Activated B cell treated with CpG ODN at 0.5 μM for 24 hours (primary cell): ENCODE data around the gene KCNQ1OT1. TPM values are rescaled to one million over a fixed set of nuclear protein-coding genes. Genes with fewer than 3 reads are reported as not detected.

Experiments
- ATAC-seq: fragments of 200-7000 bp; cut with Tn5 transposase; one replicate; pipeline ENCODE4 v1.10.0; 2021; ENCODE audit warnings: low read depth, mild to moderate bottlenecking, moderate library complexity
- CTCF ChIA-PET: fragments of 350-600 bp; sonication (Branson Sonifier 250); formaldehyde crosslinking; loops from one replicate; lab custom pipeline; 2021; ENCODE audit warnings: antibody characterized with exemption; lab: Charles Lee
- POLR2A ChIA-PET: fragments of 350-600 bp; sonication (Branson Sonifier 250); formaldehyde crosslinking; loops from one replicate; lab custom pipeline; 2021; ENCODE audit warnings: antibody characterized with exemption; lab: Charles Lee
- DNase-seq: peaks from one replicate; pipeline ENCODE4 v3.0.0; 2022
- H3K27ac Mint-ChIP-seq: one replicate; pipeline ENCODE4 v1.8.0; 2020; ENCODE audit warnings: mixed read lengths
- H3K27me3 Mint-ChIP-seq: one replicate; pipeline ENCODE4 v1.8.0; 2021; ENCODE audit warnings: mixed read lengths
- H3K36me3 Mint-ChIP-seq: one replicate; pipeline ENCODE4 v1.8.0; 2021; ENCODE audit warnings: low read depth, mixed read lengths
- H3K4me1 Mint-ChIP-seq: one replicate; pipeline ENCODE4 v1.8.0; 2021; ENCODE audit warnings: mixed read lengths
- H3K4me3 Mint-ChIP-seq: one replicate; pipeline ENCODE4 v1.8.0; 2020; ENCODE audit warnings: mild to moderate bottlenecking, mixed read lengths
- H3K9me3 Mint-ChIP-seq: one replicate; pipeline ENCODE4 v1.8.0; 2020; ENCODE audit warnings: mixed read lengths
- CTCF ChIP-seq: fragments of 200-600 bp; IDR thresholded peaks from one replicate; pipeline ENCODE4 v1.8.0; 2022; ENCODE audit warnings: antibody characterized with exemption, mild to moderate bottlenecking
- intact Hi-C: fragments of 100-400 bp; cut with micrococcal nuclease; formaldehyde crosslinking; loops from one replicate; pipeline ENCODE4 v1.15.1; 2024
- total RNA-seq: library from RNA; stranded (reverse); gene quantifications from 2 replicates; pipeline ENCODE4 v1.2.3, GENCODE V29; 2022

KCNQ1OT1 gene
- total RNA-seq, 1 donor from 2014 or later, result 1.2 TPM

GRCh38 chr11:2653930-2654739 lies 45.7 kb downstream of the KCNQ1OT1 start:
- H3K4me3 Mint-ChIP-seq, result no peak overlapping the region
- intact Hi-C loops, result no loop called here

GRCh38 chr11:2653198-2653551 lies 46.6 kb downstream of the KCNQ1OT1 start:
- Mint-ChIP-seq H3K27ac (no peak overlapping the region), H3K36me3 (peaks cover 48% of the 10 kb centered on the region), H3K4me3 (no peak overlapping the region), H3K27me3 (no peaks in the 10 kb centered on the region), H3K9me3 (peaks cover 17% of the 10 kb centered on the region), H3K4me1 (no peaks in the 10 kb centered on the region)
- ChIA-PET POLR2A (no interaction called here), CTCF (no interaction called here)
- intact Hi-C loops, result no loop called here
- DNase-seq (no peak), ATAC-seq (no peak)
- TF ChIP-seq CTCF, result no peak

More at GRCh38 chr11:2653930-2654739, 45.7 kb downstream of the KCNQ1OT1 start:
- Mint-ChIP-seq H3K27me3 (no peaks in the 10 kb centered on the region), H3K9me3 (peaks cover 13% of the 10 kb centered on the region), H3K4me1 (no peaks in the 10 kb centered on the region), H3K36me3 (peaks cover 52% of the 10 kb centered on the region), H3K27ac (no peak overlapping the region)
- ATAC-seq (no peak), DNase-seq (no peak)
- POLR2A ChIA-PET, result no interaction called here
- CTCF ChIA-PET, result no interaction called here
- no peak for TF ChIP-seq CTCF

- Mint-ChIP-seq H3K9me3 (peaks cover 21% of the 10 kb centered on the region), H3K27me3 (no peaks in the 10 kb centered on the region), H3K27ac (no peak overlapping the region), H3K4me3 (no peak overlapping the region), H3K4me1 (no peaks in the 10 kb centered on the region), H3K36me3 (peaks cover 48% of the 10 kb centered on the region)
- intact Hi-C loops, result no loop called here
- POLR2A ChIA-PET, result no interaction called here
- TF ChIP-seq CTCF, result no peak
- CTCF ChIA-PET, result no interaction called here
- no peak for DNase-seq
- no peak for ATAC-seq
Measured at GRCh38 chr11:2652333-2653197, 47.2 kb downstream of the KCNQ1OT1 start.

DNA sequence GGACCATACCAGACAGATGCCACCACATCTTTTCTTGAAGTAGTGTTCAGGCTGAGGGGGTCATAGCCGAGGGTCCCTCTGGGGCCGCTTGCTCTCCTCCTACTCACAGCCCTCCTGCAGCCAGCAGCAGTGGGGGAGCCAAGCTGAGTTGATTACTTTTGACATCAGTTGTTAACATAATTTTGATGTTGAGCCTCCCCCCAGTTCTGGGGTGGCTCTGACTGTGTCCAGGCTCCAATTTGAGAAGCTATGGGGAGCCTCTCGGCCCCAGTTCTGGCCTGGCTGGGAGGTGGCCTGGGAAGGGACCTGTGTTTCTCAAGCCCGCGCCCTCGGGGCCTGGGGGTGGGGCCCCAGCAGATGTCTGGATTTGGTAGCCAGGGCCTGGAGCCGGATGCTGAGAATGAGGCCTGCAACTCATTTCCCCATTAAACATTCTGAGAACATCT lies 47.9 kb downstream of the KCNQ1OT1 start:
- no peak for DNase-seq
- no peak for TF ChIP-seq CTCF
- ATAC-seq, result no peak
- Mint-ChIP-seq H3K4me3 (no peak overlapping the region), H3K36me3 (peaks cover 50% of the 10 kb centered on the region), H3K27ac (no peak overlapping the region), H3K27me3 (no peaks in the 10 kb centered on the region), H3K4me1 (no peaks in the 10 kb centered on the region), H3K9me3 (peaks cover 28% of the 10 kb centered on the region)
- intact Hi-C loops, result no loop called here
- CTCF ChIA-PET, result no interaction called here
- POLR2A ChIA-PET, result no interaction called here

- no peak overlapping the region for H3K27ac Mint-ChIP-seq
- ChIA-PET CTCF (no interaction called here), POLR2A (no interaction called here)
- H3K4me1 Mint-ChIP-seq, result no peaks in the 10 kb centered on the region
- DNase-seq (no peak), ATAC-seq (no peak)
- intact Hi-C loops, result no loop called here
- H3K4me3 Mint-ChIP-seq, result no peak overlapping the region
- H3K36me3 Mint-ChIP-seq, result peaks cover 49% of the 10 kb centered on the region
- no peak for TF ChIP-seq CTCF
- H3K9me3 Mint-ChIP-seq, result peaks cover 28% of the 10 kb centered on the region
- H3K27me3 Mint-ChIP-seq, result no peaks in the 10 kb centered on the region
Measured at GRCh38 chr11:2651054-2651617, 48.7 kb downstream of the KCNQ1OT1 start.
